ENCODE results near the gene RND1. TPM values are rescaled to one million over a fixed set of nuclear protein-coding genes. Genes with fewer than 3 reads are reported as not detected.

RND1 gene
- polyA plus RNA-seq, 1 donor (not counting 4 experiments of a cell fraction or from before 2014, with no cell fraction given) = 0.16 TPM

GRCh38 chr12:48824905-48825304, 40.8 kb downstream of the RND1 start:
- Histone ChIP-seq H3K4me3 (ENCODE audit: control insufficient read depth in 2 of 3, extremely low read depth in 1 of 3, insufficient read depth in 2 of 3, low read depth in 1 of 3, low read length in 3 of 3) (no peak overlapping the region), H3K79me2 (ENCODE audit: control insufficient read depth, insufficient read depth, low read length) (no peaks in the 10 kb centered on the region), H4K20me1 (ENCODE audit: control insufficient read depth, extremely low read depth, insufficient read depth, low read length) (peaks cover 7% of the 10 kb centered on the region), H3K9me3 (ENCODE audit: control insufficient read depth, low read depth, low read length) (no peaks in the 10 kb centered on the region), H3K9ac (ENCODE audit: control insufficient read depth, extremely low read depth, insufficient read depth, low read length) (no peak overlapping the region), H3K4me1 (ENCODE audit: control insufficient read depth, extremely low read depth, insufficient read depth, low read length) (peaks cover 5% of the 10 kb centered on the region), H2AFZ (ENCODE audit: control insufficient read depth, low read length) (no peak overlapping the region), H3K9me1 (ENCODE audit: control insufficient read depth, extremely low read depth, insufficient read depth, low read length) (peaks cover 2% of the 10 kb centered on the region), H3K27me3 (ENCODE audit: control insufficient read depth, extremely low read depth, insufficient read depth, low read length) (no peaks in the 10 kb centered on the region), H3K36me3 (ENCODE audit: control insufficient read depth in 2 of 2, extremely low read depth in 1 of 2, insufficient read depth in 2 of 2, low read length in 2 of 2) (peaks cover 13 to 18% of the 10 kb centered on the region in 2 experiments), H3K27ac (ENCODE audit: control insufficient read depth, insufficient read depth, low read length) (no peak overlapping the region), H3K4me2 (ENCODE audit: control insufficient read depth, extremely low read depth, insufficient read depth, low read depth, low read length) (no peak overlapping the region)
- FAIRE-seq = no peak
- TF ChIP-seq EZH2 (IDR thresholded peaks at IDR 0.05; ENCODE audit: low read length) = no peak
- no peak for TF ChIP-seq CTCF (optimal IDR thresholded peaks at IDR 0.05 in 1 of 3, IDR thresholded peaks at IDR 0.05 in 1 of 3, conservative IDR thresholded peaks at IDR 0.05 in 1 of 3; ENCODE audit: extremely low read depth in 1 of 3, insufficient read depth in 2 of 3, low read length in 3 of 3)
- no peak for DNase-seq (ENCODE audit: low read depth, low spot score)
- dilution Hi-C loops (cut with MboI; ENCODE audit: extremely low pct_ligation_motif_present, low sequenced_read_pairs) = no loop called here

GRCh38 chr12:48824112-48824511, 41.6 kb downstream of the RND1 start:
- dilution Hi-C loops (cut with MboI; ENCODE audit: extremely low pct_ligation_motif_present, low sequenced_read_pairs) = no loop called here
- no peak overlapping the region for H3K4me2 ChIP-seq (ENCODE audit: control insufficient read depth, extremely low read depth, insufficient read depth, low read depth, low read length)
- peaks cover 2% of the 10 kb centered on the region for H3K9me1 ChIP-seq (ENCODE audit: control insufficient read depth, extremely low read depth, insufficient read depth, low read length)

More at GRCh38 chr12:48824112-48824511, 41.6 kb downstream of the RND1 start:
- TF ChIP-seq EZH2 (IDR thresholded peaks at IDR 0.05; ENCODE audit: low read length) (no peak), CTCF (optimal IDR thresholded peaks at IDR 0.05 in 1 of 3, IDR thresholded peaks at IDR 0.05 in 1 of 3, conservative IDR thresholded peaks at IDR 0.05 in 1 of 3; ENCODE audit: extremely low read depth in 1 of 3, insufficient read depth in 2 of 3, low read length in 3 of 3) (no peak)
- H3K9ac ChIP-seq (ENCODE audit: control insufficient read depth, extremely low read depth, insufficient read depth, low read length) = no peak overlapping the region
- H4K20me1 ChIP-seq (ENCODE audit: control insufficient read depth, extremely low read depth, insufficient read depth, low read length) = peaks cover 3% of the 10 kb centered on the region
- H3K79me2 ChIP-seq (ENCODE audit: control insufficient read depth, insufficient read depth, low read length) = no peaks in the 10 kb centered on the region
- H3K4me3 ChIP-seq (ENCODE audit: control insufficient read depth in 2 of 3, extremely low read depth in 1 of 3, insufficient read depth in 2 of 3, low read depth in 1 of 3, low read length in 3 of 3) = no peak overlapping the region
- no peak for DNase-seq (ENCODE audit: low read depth, low spot score)
- peaks cover 10 to 11% of the 10 kb centered on the region in 2 experiments for H3K36me3 ChIP-seq (ENCODE audit: control insufficient read depth in 2 of 2, extremely low read depth in 1 of 2, insufficient read depth in 2 of 2, low read length in 2 of 2)
- H3K27ac ChIP-seq (ENCODE audit: control insufficient read depth, insufficient read depth, low read length) = no peak overlapping the region
- H3K27me3 ChIP-seq (ENCODE audit: control insufficient read depth, extremely low read depth, insufficient read depth, low read length) = no peaks in the 10 kb centered on the region
- peaks cover 5% of the 10 kb centered on the region for H3K4me1 ChIP-seq (ENCODE audit: control insufficient read depth, extremely low read depth, insufficient read depth, low read length)
- no peaks in the 10 kb centered on the region for H3K9me3 ChIP-seq (ENCODE audit: control insufficient read depth, low read depth, low read length)
- no peak for FAIRE-seq
- no peak overlapping the region for H2AFZ ChIP-seq (ENCODE audit: control insufficient read depth, low read length)

Measured in keratinocyte (primary cell).